HG03280 (cell line): ENCODE measurements around the gene SLC4A1AP.

Experiments used
- ATAC-seq: cut with Tn5 transposase; IDR thresholded peaks from one replicate; pipeline ENCODE4 v1.9.1; 2021; ENCODE audit warnings: mild to moderate bottlenecking, moderate library complexity; ENCODE audit not compliant: unreplicated experiment

The SLC4A1AP gene

DNA sequence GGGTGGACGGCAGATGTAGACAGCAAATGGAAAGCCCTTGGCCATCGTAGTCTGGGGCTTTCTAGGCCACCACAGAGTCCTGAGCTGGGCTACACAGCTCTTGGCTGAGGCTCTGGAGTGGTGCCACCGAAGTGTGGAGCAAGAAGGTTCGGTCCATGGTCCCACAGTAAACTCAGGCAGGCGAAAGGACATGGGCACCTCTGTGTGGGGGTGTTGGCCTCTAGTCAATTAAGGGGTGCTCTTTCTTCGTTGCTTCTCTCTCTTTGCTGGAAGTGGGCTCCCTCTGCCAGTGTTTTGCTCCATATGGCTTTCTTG is 73.2 kb downstream of the SLC4A1AP start:
- ATAC-seq = no peak

DNA sequence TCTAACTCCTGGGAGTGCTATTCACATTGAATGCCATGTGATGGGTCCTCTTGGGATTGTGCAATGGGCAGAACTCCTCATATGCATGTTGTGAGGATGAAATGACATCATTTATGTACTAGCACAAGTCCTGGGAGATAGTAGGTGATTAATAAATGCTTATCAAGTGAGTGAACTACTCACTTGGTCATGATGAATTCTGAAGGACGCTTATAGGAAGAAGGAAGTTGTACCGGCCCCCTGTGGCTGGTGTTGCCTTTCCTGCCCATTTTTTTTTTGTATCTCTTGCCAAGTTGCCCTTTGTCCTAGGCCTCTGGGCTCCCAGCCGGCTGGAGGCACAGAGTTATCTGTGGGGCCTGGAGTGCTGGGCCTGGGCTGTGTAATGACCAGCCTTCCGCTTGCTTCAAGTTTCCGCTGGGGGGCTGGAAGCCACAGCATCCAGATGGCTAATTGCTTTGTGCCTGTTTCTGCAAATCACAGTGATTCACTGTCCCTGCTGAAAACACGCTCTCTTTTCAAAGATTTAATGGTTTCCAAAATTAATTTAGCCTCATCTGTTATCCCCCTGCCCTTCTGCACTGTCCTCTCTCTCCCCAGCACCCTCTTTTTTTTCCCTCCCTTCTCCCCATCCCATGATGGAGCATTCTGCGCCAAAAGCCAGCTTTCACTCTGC is 74.1 kb downstream of the SLC4A1AP start:
- ATAC-seq = no peak

DNA sequence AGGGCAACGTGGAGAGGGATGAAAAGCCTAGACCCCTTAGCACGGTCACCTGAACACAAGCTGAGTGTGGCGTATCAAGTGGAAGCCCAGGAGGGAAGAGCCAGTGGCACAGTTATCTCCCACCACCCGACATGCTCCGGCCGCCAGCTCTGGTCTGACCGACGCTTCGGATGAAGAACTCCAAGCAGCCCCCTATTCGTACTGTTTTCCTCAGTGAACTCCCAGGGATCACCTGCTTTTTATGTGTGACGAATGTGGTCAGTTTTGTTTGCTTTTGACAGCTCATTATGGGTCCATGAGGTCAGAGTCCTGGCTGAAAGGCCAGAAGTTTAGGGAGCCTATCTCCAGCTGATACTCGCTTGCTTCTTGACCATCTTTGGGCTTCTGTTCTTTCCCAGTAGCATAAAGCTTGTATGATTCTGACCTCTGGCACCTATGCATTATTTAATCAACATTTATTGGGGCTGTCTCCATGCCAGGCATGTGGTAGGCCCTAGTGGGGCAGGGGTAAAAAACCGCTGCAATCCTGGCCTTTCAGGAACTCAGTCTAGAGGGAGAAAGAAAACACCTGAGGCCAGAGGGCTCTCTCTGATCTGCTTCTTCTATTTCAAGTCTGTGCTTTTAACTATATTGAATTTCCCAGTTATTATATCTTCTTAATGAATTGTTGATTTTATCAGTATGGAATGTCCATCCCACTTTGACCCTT is 74.8 kb downstream of the SLC4A1AP start:
- ATAC-seq = no peak

DNA sequence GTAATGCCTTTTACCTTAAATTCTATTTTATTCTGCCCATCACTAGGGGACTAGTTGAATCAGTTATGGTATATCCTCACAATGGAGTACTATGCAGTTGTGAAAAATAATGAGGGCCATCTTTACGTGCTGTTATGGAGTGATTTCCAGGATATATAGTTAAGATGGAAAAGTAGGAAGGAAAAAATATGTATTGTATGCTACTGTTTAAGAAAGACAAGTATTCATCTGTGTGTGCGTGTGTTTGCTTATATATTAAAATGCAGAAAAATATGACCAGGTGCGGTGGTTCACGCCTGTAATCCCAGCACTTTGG is 75.3 kb downstream of the SLC4A1AP start:
- no peak for ATAC-seq

DNA sequence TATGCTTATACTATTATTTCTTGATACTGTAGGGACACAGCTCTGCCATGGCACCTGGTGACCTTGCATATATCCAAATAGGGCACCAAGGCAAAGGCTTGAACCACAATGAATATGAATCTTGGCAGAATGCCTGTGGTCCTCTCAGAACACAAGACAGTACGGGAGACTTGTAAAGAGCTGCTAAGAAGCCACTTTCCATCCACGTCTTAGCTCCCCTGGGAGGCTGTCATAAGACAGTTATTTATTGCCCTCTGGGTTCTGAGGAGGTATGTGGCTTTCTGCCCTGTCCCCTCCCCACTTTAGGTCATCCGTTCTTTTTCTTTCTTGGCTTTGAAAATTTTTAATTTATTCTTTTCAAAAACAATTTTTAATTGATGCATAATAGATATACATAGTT is 78.0 kb downstream of the SLC4A1AP start:
- ATAC-seq = no peak

DNA sequence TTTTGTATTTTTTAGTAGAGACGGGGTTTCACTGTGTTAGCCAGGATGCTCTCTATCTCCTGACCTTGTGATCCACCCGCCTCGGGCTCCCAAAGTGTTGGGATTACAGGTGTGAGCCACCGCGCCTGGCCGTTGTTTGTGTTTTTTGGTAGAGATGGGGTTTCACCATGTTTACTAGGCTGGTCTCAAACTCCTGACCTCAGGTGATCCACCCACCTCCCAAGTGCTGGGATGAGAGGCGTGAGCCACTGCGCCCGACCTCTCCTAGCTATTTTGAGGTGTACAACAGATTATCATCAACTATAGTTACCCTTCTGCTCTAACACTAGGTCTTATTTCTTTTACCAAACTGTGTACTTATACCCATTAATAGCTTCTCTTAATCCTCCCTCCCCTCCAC is 78.9 kb downstream of the SLC4A1AP start:
- ATAC-seq = no peak
